ENCODE results near the gene RPL4.

The RPL4 gene

DNA sequence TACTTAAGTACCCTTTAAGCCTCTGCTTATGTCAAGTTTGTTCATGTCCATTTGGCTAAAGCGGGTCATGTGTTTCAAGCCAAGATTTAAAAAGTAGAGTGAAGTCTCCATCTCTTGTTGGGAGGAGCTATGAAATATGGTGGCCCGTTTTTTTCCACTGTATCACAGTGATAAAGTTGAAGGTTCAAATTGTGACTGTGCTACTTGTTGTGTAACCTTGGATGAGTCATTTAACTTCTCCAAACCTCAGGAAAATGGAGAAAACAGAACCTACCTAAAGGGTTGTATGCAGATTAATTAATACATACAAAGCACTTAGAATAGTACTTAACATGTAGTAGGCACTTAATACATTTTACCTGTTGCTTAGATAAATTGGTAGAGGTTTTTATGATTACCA lies 50.5 kb downstream of the RPL4 start:
- DNase-seq, result no peak

DNA sequence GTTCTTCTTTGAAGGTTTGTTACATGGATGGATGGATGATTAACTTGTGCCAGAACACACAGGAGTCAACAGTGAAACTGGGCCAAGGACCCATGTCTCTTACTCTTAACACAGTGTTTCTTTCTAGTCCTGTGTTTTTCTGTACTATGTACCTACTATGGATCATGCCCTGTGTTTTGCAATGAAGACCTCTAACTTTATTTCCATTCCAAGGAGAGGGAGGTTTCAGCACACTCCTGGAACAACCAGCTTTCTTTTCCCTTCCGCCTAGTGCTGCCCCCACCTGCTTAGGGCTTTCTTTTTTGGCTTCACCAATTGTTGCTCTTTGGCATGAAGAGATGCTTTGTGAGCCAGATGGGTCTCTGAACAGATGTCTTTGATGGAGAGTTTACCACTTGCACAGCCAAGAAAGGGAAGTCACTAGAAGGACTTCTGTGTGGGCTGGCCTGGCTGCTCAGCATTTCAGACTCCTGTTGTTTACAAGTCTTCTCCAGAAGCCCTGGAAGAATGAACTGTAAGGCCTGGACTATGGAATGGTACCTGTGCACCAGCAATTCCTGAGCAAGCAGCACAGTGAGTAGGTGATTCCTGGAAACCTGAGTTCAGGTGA lies 51.6 kb downstream of the RPL4 start:
- no peak for DNase-seq

DNA sequence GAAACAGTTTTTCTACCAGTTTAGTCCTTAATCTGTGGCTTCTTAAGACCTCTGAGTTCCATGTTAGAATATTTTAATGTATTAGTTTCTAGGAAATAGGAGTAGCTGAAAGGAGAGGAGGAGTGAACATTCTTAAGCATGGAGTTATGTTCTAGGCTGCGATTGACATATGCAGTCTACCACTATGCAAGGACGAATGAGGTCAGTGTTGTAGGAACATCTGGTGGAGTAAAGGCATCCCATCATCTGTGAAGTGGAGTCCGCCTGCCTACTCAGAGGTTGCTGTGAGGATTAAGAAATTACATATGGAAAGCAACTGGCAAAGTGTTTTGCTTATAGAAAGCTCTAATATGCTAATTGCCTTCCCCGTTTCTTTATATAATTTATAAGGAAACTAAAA lies 52.2 kb downstream of the RPL4 start:
- DNase-seq, result no peak
